BLaER1 treated with 17β-estradiol and CSF1 and Interleukin-3, amounts not matched to agents 10 nM and 100 nM (cell line): Measurements from ENCODE around the gene SVEP1.
"Not testable (repeated sequence)": the region's sequence is repeated elsewhere in the genome, so short reads cannot be mapped to it uniquely, and the experiment has no call there.

ENCODE experiments used
- H3K27ac ChIP-seq, 11 experiments: shearing (Covaris generic); formaldehyde crosslinking; 2 replicates each; pipeline ENCODE4 v1.8.1; 2022
- H3K27me3 ChIP-seq, 11 experiments: shearing (Covaris generic); formaldehyde crosslinking; 2 replicates each; pipeline ENCODE4 v1.8.1; 2022
- H3K36me3 ChIP-seq, 11 experiments: shearing (Covaris generic); formaldehyde crosslinking; 2 replicates each; pipeline ENCODE4 v1.8.1; 2022
- H3K4me1 ChIP-seq, 10 experiments: shearing (Covaris generic); formaldehyde crosslinking; 2 replicates each; pipeline ENCODE4 v1.8.1; 2022
- H3K4me2 ChIP-seq, 11 experiments: shearing (Covaris generic); formaldehyde crosslinking; 2 replicates each; pipeline ENCODE4 v1.8.1; 2022
- H3K4me3 ChIP-seq, 10 experiments: shearing (Covaris generic); formaldehyde crosslinking; 2 replicates each; pipeline ENCODE4 v1.8.1; 2022
- H3K9ac ChIP-seq, 11 experiments: shearing (Covaris generic); formaldehyde crosslinking; 2 replicates each; pipeline ENCODE4 v1.8.1; 2022
- H3K9me3 ChIP-seq, 11 experiments: shearing (Covaris generic); formaldehyde crosslinking; replicated peaks in 1 of 11; 2 replicates each; pipeline ENCODE4 v1.8.1; 2022
- H4K20me1 ChIP-seq, 11 experiments: shearing (Covaris generic); formaldehyde crosslinking; 2 replicates each; pipeline ENCODE4 v1.8.1; 2022
- Cebpa-rat ChIP-seq, 11 experiments: shearing (Covaris generic); IDR thresholded peaks; 2 replicates each; pipeline ENCODE4 v1.8.1; 2022

Gene SVEP1

GRCh38 chr9:110389148-110389750, 190.3 kb downstream of the SVEP1 start:
- no peak overlapping the region for H3K9ac ChIP-seq
- no peak overlapping the region for H3K27ac ChIP-seq

GRCh38 chr9:110383491-110383890, 196.1 kb downstream of the SVEP1 start:
- H3K9ac ChIP-seq = no peak overlapping the region

More at GRCh38 chr9:110389148-110389750, 190.3 kb downstream of the SVEP1 start:
- no peak for TF ChIP-seq Cebpa-rat (IDR thresholded peaks at IDR 0.05)
- peaks cover under 1 to 13% (median 11%) of the 10 kb centered on the region in 11 experiments; a peak in 15 of 22 replicates for H3K9me3 ChIP-seq
- no peaks in the 10 kb centered on the region for H3K4me1 ChIP-seq
- H3K36me3 ChIP-seq = no peaks in the 10 kb centered on the region
- no peak overlapping the region for H3K4me2 ChIP-seq
- no peaks in the 10 kb centered on the region for H3K27me3 ChIP-seq
- no peaks in the 10 kb centered on the region for H4K20me1 ChIP-seq
- no peak overlapping the region for H3K4me3 ChIP-seq

DNA sequence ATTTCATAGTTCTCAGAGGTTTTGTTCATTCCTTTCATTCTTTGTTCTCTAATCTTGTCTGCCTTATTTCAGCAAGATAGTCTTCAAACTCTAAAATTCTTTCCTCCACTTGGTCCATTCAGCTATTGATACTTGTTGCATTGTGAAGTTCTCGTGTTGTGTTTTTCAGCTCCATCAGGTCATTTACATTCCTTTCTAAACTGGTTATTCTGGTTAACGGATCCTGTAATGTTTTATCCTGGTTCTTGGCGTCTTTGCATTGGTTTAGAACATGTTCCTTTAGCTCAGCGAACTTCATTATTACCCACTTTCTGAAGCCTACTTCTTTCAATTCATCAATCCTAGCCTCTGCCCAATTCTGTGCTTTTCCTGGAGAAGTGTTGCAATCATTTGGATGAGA, 196.8 kb downstream of the SVEP1 start:
- Histone ChIP-seq H3K27ac (no peak overlapping the region), H3K9ac (no peak overlapping the region), H3K9me3 (no peaks in the 10 kb centered on the region), H3K4me2 (no peak overlapping the region), H3K36me3 (no peaks in the 10 kb centered on the region), H4K20me1 (no peaks in the 10 kb centered on the region), H3K4me3 (no peak overlapping the region), H3K27me3 (no peaks in the 10 kb centered on the region), H3K4me1 (no peaks in the 10 kb centered on the region)
- TF ChIP-seq Cebpa-rat (IDR thresholded peaks at IDR 0.05) = no peak

More at GRCh38 chr9:110383491-110383890, 196.1 kb downstream of the SVEP1 start:
- Histone ChIP-seq H3K27ac (no peak overlapping the region), H3K9me3 (no peaks in the 10 kb centered on the region), H3K27me3 (no peaks in the 10 kb centered on the region), H3K4me3 (no peak overlapping the region), H3K36me3 (no peaks in the 10 kb centered on the region), H4K20me1 (no peaks in the 10 kb centered on the region), H3K4me1 (no peaks in the 10 kb centered on the region), H3K4me2 (no peak overlapping the region)
- no peak for TF ChIP-seq Cebpa-rat (IDR thresholded peaks at IDR 0.05)

DNA sequence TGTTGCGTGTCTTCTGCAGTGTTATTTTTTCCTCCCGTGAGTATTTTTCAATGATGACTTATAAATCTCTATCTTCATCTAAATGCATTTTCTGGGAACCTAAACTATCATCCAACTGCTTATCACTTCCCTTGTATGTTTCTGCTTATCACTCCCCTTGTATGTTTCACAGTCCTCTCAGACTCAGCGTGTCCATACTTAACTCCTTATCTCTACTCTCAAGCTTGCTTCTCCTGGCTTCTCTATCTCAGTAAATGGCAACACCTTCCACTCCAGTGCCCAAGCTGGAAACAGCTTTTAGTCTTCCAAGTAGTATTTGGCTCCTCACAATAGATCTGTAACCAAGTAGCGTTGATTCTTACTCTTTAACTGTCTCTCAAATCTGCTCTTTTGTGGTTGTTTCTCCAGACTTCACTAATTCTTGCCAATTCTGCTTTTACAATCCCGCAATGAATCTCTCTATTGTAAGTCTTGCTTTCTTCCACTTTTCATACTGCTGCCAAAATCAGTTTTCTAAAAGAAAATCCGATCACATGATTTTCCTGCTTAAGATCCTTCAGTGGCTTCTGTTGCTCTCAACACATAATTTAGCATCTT, 208.0 kb downstream of the SVEP1 start:
- no peak for TF ChIP-seq Cebpa-rat (IDR thresholded peaks at IDR 0.05)
- Histone ChIP-seq H3K36me3 (no peaks in the 10 kb centered on the region), H3K4me1 (no peaks in the 10 kb centered on the region), H3K4me3 (no peak overlapping the region), H3K9ac (no peak overlapping the region), H3K4me2 (no peak overlapping the region), H3K9me3 (no peaks in the 10 kb centered on the region), H3K27me3 (no peaks in the 10 kb centered on the region), H4K20me1 (no peaks in the 10 kb centered on the region), H3K27ac (no peak overlapping the region)

GRCh38 chr9:110370315-110370714, 209.2 kb downstream of the SVEP1 start:
- Histone ChIP-seq H3K4me3 (no peak overlapping the region), H4K20me1 (no peaks in the 10 kb centered on the region), H3K9ac (no peak overlapping the region)

DNA sequence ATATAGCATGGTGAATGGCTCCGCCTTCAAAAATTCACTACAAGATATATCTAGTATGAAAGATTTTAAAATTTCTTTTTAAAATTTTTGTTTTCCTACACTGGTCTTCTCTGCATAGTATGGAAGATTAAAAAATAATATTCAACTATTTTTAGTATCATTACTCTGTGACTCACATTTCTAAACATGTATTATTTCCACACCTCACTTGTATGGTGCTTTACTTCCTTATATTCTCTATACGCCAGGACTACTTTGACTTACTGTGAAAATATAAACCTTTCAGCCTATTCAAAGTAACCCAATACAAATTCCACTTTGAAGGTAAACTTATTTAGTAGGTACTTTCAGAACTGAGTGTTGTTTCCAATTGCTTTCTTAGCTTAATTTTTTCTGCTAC, 215.1 kb downstream of the SVEP1 start:
- H3K36me3 ChIP-seq = no peaks in the 10 kb centered on the region
- H3K27me3 ChIP-seq = no peaks in the 10 kb centered on the region
- H3K9ac ChIP-seq = no peak overlapping the region
- H3K9me3 ChIP-seq = no peaks in the 10 kb centered on the region
- no peak overlapping the region for H3K4me2 ChIP-seq
- H3K4me3 ChIP-seq = no peak overlapping the region
- H4K20me1 ChIP-seq = no peaks in the 10 kb centered on the region
- no peaks in the 10 kb centered on the region for H3K4me1 ChIP-seq
- H3K27ac ChIP-seq = no peak overlapping the region
- TF ChIP-seq Cebpa-rat (IDR thresholded peaks at IDR 0.05) = no peak

More at GRCh38 chr9:110370315-110370714, 209.2 kb downstream of the SVEP1 start:
- no peaks in the 10 kb centered on the region for H3K4me1 ChIP-seq
- no peaks in the 10 kb centered on the region for H3K36me3 ChIP-seq
- no peaks in the 10 kb centered on the region for H3K9me3 ChIP-seq
- no peaks in the 10 kb centered on the region for H3K27me3 ChIP-seq
- no peak overlapping the region for H3K27ac ChIP-seq
- no peak overlapping the region for H3K4me2 ChIP-seq
- TF ChIP-seq Cebpa-rat (IDR thresholded peaks at IDR 0.05) = no peak

- H3K9me3 ChIP-seq, H3K9ac ChIP-seq, H3K4me3 ChIP-seq, H4K20me1 ChIP-seq, H3K4me2 ChIP-seq, H3K4me1 ChIP-seq, H3K36me3 ChIP-seq, H3K27me3 ChIP-seq, H3K27ac ChIP-seq: not testable (repeated sequence)
Observed at GRCh38 chr9:110358992-110359391, 220.5 kb downstream of the SVEP1 start.

DNA sequence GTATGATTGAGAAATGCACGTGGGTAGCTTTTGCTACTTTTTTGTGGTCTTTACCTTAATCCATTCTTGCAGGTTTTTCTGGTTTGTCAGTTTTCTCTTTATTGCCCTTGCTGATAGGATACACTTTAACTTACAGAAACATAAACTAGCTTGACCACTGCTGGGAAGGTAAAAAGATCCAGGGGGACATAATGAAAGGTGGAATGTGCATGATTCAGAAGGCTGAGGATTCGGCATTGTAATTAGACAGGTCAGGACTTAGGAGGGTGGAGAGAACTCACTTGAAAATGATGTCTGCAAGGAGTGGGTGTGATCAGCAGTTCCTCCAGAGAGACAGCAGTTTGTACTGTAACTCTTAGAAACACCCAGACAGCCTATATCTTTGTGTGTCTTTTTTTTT, 222.0 kb downstream of the SVEP1 start:
- Histone ChIP-seq H3K4me1 (no peaks in the 10 kb centered on the region), H3K9ac (no peak overlapping the region), H3K27me3 (no peaks in the 10 kb centered on the region), H3K4me3 (no peak overlapping the region), H4K20me1 (no peaks in the 10 kb centered on the region), H3K9me3 (0 out of 22 replicates have a peak, but pooled peaks cover 0 to 3% (median 0%) of the 10 kb centered on the region in 11 experiments), H3K36me3 (no peaks in the 10 kb centered on the region), H3K27ac (no peak overlapping the region), H3K4me2 (no peak overlapping the region)
- no peak for TF ChIP-seq Cebpa-rat (IDR thresholded peaks at IDR 0.05)

DNA sequence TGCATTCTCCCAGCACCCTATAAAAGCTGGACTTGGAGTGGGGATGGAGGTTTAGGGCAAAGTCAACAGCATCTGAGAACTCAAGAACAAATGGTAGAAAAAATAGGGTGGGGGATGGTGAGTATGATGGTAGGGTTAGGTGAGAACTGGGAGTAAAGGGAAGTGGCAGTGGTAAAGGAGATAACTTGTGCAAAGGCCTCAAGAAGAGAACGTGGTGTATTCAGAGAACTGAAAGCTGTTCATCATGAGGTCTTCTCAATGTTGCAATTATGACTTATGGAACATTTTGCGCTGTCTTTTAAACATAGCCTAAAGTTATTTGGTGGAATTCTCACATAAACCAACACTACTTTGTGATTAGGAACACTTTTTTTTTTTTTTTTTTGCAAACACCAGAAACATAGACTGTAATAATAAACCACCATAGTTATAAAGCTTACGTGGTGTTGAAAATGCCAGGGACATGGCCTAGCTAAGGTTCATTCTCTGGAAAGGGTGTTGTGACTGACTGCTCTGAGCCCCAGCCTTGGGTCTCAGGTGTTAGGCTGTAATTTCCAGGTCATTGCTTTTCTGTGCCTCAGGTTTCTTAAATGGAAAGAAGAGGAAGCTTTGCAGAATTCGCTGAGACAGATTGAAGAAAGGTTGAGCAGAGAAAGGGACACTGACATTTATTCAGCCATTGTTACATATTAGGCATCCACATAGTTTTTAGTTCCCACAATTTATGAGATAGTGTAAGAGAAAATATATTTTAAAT, 222.7 kb downstream of the SVEP1 start:
- H3K27ac ChIP-seq = no peak overlapping the region
- no peaks in the 10 kb centered on the region for H3K4me1 ChIP-seq
- 0 out of 22 replicates have a peak, but pooled peaks cover 0 to 3% (median 0%) of the 10 kb centered on the region in 11 experiments for H3K9me3 ChIP-seq
- H3K27me3 ChIP-seq = no peaks in the 10 kb centered on the region
- no peak for TF ChIP-seq Cebpa-rat (IDR thresholded peaks at IDR 0.05)
- H3K9ac ChIP-seq = no peak overlapping the region
- no peaks in the 10 kb centered on the region for H3K36me3 ChIP-seq
- no peak overlapping the region for H3K4me2 ChIP-seq
- H3K4me3 ChIP-seq = no peak overlapping the region
- no peaks in the 10 kb centered on the region for H4K20me1 ChIP-seq
